IMR-90 (cell line): ENCODE measurements around the gene UGT1A7. TPM values are rescaled to one million over a fixed set of nuclear protein-coding genes. Genes with fewer than 3 reads are reported as not detected.

Source experiments
- ATAC-seq: fragments of 200-7000 bp; cut with Tn5 transposase; 2 replicates; pipeline ENCODE4 v1.9.1; 2020; ENCODE audit warnings: low read depth, mild to moderate bottlenecking, moderate library complexity
- BruUV-seq: library from RNA; stranded (reverse); fragments of 400-500 nt; replicated peaks from 2 replicates; lab custom pipeline; 2021; lab: Mats Ljungman, UMichigan
- CTCF ChIA-PET: fragments of 300-600 bp; formaldehyde crosslinking; extraction: SDS; loops from one replicate; lab custom pipeline; 2021; ENCODE audit warnings: antibody characterized with exemption; lab: Yijun Ruan, JAX
- POLR2A ChIA-PET: fragments of 300-600 bp; sonication (Branson Sonifier 250); formaldehyde crosslinking; loops from one replicate; lab custom pipeline; 2022; ENCODE audit warnings: antibody characterized with exemption; ENCODE audit not compliant: unreplicated experiment; lab: Charles Lee
- DNase-seq: peaks from one replicate; pipeline ENCODE4 v3.0.0; 2013
- H2AFZ ChIP-seq: replicated peaks from 2 replicates; pipeline ENCODE3; 2013; ENCODE audit warnings: low read length, mild to moderate bottlenecking; ENCODE audit not compliant: poor library complexity
- H2AK5ac ChIP-seq: 2 replicates; pipeline ENCODE4 v1.6.1; 2013; ENCODE audit warnings: low read depth, low read length, inconsistent platforms
- H2AK9ac ChIP-seq: replicated peaks from 2 replicates; pipeline ENCODE3; 2013; ENCODE audit warnings: mild to moderate bottlenecking, low read depth, low read length, moderate library complexity; ENCODE audit not compliant: poor library complexity
- H2BK120ac ChIP-seq: 2 replicates; pipeline ENCODE4 v1.6.1; 2013; ENCODE audit warnings: low read depth, low read length, inconsistent platforms
- H2BK15ac ChIP-seq: 3 replicates; pipeline ENCODE4 v1.6.1; 2013; ENCODE audit warnings: low read depth, low read length, inconsistent platforms
- H2BK20ac ChIP-seq: 2 replicates; pipeline ENCODE4 v1.6.1; 2013; ENCODE audit warnings: low read depth, mild to moderate bottlenecking, inconsistent platforms, low read length, moderate library complexity
- H2BK5ac ChIP-seq: 2 replicates; pipeline ENCODE4 v1.6.1; 2013; ENCODE audit warnings: mild to moderate bottlenecking, low read depth, low read length, inconsistent platforms; ENCODE audit not compliant: poor library complexity, severe bottlenecking
- H3K14ac ChIP-seq: replicated peaks from 2 replicates; pipeline ENCODE4 v1.6.1; 2013; ENCODE audit warnings: low read depth, low read length, inconsistent platforms
- H3K18ac ChIP-seq: 2 replicates; pipeline ENCODE4 v1.6.1; 2013; ENCODE audit warnings: low read depth, low read length, control low read depth
- H3K23ac ChIP-seq: 2 replicates; pipeline ENCODE4 v1.6.1; 2013; ENCODE audit warnings: low read depth, low read length, inconsistent platforms
- H3K27ac ChIP-seq: 2 replicates; pipeline ENCODE4 v1.5.1; 2013; ENCODE audit warnings: mild to moderate bottlenecking, control low read depth, low read length; ENCODE audit not compliant: insufficient read depth
- H3K27me3 ChIP-seq: 2 replicates; pipeline ENCODE4 v1.6.1; 2013; ENCODE audit warnings: low read length; ENCODE audit not compliant: control insufficient read depth, insufficient read depth
- H3K36me3 ChIP-seq: 2 replicates; pipeline ENCODE4 v1.6.1; 2013; ENCODE audit warnings: low read length, mixed read lengths; ENCODE audit not compliant: control insufficient read depth, insufficient read depth
- H3K4ac ChIP-seq: 2 replicates; pipeline ENCODE4 v1.6.1; 2013; ENCODE audit warnings: low read depth, low read length, inconsistent platforms
- H3K4me1 ChIP-seq: 2 replicates; pipeline ENCODE4 v1.6.1; 2013; ENCODE audit warnings: low read length, mixed read lengths; ENCODE audit not compliant: control insufficient read depth, insufficient read depth
- H3K4me2 ChIP-seq: 2 replicates; pipeline ENCODE4 v1.6.1; 2013; ENCODE audit warnings: low read depth, mild to moderate bottlenecking, control low read depth, low read length, moderate library complexity
- H3K4me3 ChIP-seq: 2 replicates; pipeline ENCODE4 v1.5.1; 2013; ENCODE audit warnings: low read depth, mild to moderate bottlenecking, control low read depth, low read length, moderate library complexity; ENCODE audit not compliant: insufficient read depth
- H3K56ac ChIP-seq: 2 replicates; pipeline ENCODE4 v1.6.1; 2013; ENCODE audit warnings: low read length, inconsistent platforms; ENCODE audit not compliant: insufficient read depth; ENCODE audit errors: extremely low read depth
- H3K79me1 ChIP-seq, 2 experiments: 2 replicates each; pipeline ENCODE4 v1.6.1; 2013; ENCODE audit warnings: low read length in 2 of 2, inconsistent platforms in 1 of 2, low read depth in 1 of 2
- H3K9ac ChIP-seq: 2 replicates; pipeline ENCODE4 v1.6.1; 2013; ENCODE audit warnings: low read depth, low read length, control low read depth
- H3K9me1 ChIP-seq: 2 replicates; pipeline ENCODE4 v1.6.1; 2013; ENCODE audit warnings: low read length, inconsistent platforms; ENCODE audit not compliant: insufficient read depth
- H3K9me3 ChIP-seq: 2 replicates; pipeline ENCODE4 v1.6.1; 2013; ENCODE audit warnings: low read length; ENCODE audit not compliant: control insufficient read depth, insufficient read depth
- H4K20me1 ChIP-seq: 2 replicates; pipeline ENCODE4 v1.6.1; 2013; ENCODE audit warnings: low read length, inconsistent platforms; ENCODE audit not compliant: insufficient read depth
- H4K5ac ChIP-seq: 2 replicates; pipeline ENCODE4 v1.6.1; 2013; ENCODE audit warnings: mild to moderate bottlenecking, low read depth, low read length, control low read depth
- H4K8ac ChIP-seq, 2 experiments: 2 replicates each; pipeline ENCODE4 v1.6.1; 2013; ENCODE audit warnings: low read depth in 2 of 2, low read length in 2 of 2, control low read depth in 1 of 2, inconsistent platforms in 1 of 2
- H4K91ac ChIP-seq: 2 replicates; pipeline ENCODE4 v1.6.1; 2013; ENCODE audit warnings: low read depth, low read length, inconsistent platforms; ENCODE audit not compliant: insufficient read depth
- RAD21 ChIP-seq: IDR thresholded peaks from 2 replicates; pipeline ENCODE4 v1.6.1; 2012; ENCODE audit warnings: low read length, improper control_type of control experiment
- WGBS, 2 experiments: methylation state at CpG; one replicate each; pipeline versions ENCODE4 v1.1.5 to v1.1.7; 2013; ENCODE audit warnings: missing lambda C conversion rate in 2 of 2; ENCODE audit not compliant: insufficient read length in 1 of 2; ENCODE audit errors: extremely low coverage in 2 of 2; 5-methylcytosine and 5-hydroxymethylcytosine counted together
- dilution Hi-C: fragments of 300-500 bp; cut with HindIII; formaldehyde crosslinking; loops from one replicate; pipeline ENCODE4 v1.14.3; 2018; ENCODE audit warnings: low sequenced_read_pairs; ENCODE audit not compliant: unreplicated experiment
- in situ Hi-C: fragments of 300-500 bp; cut with MboI; formaldehyde crosslinking; loops from 3 replicates; pipeline ENCODE4 v1.14.3; 2019; ENCODE audit warnings: low sequenced_read_pairs, inconsistent platforms, mixed read lengths
- intact Hi-C: fragments of 100-400 bp; cut with micrococcal nuclease; formaldehyde crosslinking; loops from 2 replicates; pipeline ENCODE4 v1.10.0; 2022
- polyA plus RNA-seq, 3 experiments: library from polyadenylated mRNA; depleted of rRNA; stranded (reverse); fragments of >200 nt; gene quantifications; 2 replicates each; pipeline ENCODE4 v1.2.3, GENCODE V29; 2012; ENCODE audit warnings: low replicate concordance in 1 of 3
- total RNA-seq: library from RNA; depleted of rRNA; stranded (reverse); fragments of >200 nt; gene quantifications from 2 replicates; pipeline ENCODE4 v1.2.3, GENCODE V29; 2012

The UGT1A7 gene
- total and polyA plus RNA-seq, 2 of the 4 experiments (the other 2 are of a cell fraction) = not detected

DNA sequence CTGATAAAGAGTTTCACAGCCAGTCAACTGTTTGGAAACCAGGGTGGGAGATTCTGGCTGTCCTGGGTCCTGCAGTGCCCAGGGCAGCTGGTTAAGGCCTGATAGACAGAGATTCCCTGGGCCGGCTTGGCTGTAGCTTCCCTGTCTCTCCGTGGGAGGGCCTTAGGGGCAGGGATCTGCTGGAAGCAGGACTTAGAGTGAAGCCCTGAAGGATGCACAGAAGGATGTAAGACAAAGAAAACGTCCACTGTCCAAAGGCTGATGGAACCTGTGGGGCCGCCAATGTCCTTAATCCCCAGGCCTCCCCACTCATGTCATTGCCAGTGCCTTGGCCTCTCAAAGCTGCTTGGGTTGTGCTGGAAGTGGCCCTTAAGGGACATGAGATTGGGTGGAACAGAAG lies 129.4 kb downstream of the UGT1A7 start:
- Histone ChIP-seq H3K4me1 (no peaks in the 10 kb centered on the region), H3K79me1 (no peaks in the 10 kb centered on the region), H3K36me3 (no peaks in the 10 kb centered on the region), H3K56ac (no peak overlapping the region), H3K4ac (no peak overlapping the region), H2AK9ac (no peak overlapping the region), H2AFZ (no peak overlapping the region), H4K5ac (no peak overlapping the region), H3K4me2 (no peak overlapping the region), H2BK20ac (no peak overlapping the region), H4K91ac (no peak overlapping the region), H3K4me3 (no peak overlapping the region), H3K18ac (no peak overlapping the region), H3K27ac (no peak overlapping the region), H3K9me3 (no peaks in the 10 kb centered on the region), H2AK5ac (no peak overlapping the region), H3K27me3 (peaks cover 27% of the 10 kb centered on the region), H3K23ac (no peak overlapping the region), H2BK15ac (no peak overlapping the region), H4K8ac (no peak overlapping the region), H3K14ac (no peak overlapping the region), H3K9me1 (no peaks in the 10 kb centered on the region), H2BK120ac (no peak overlapping the region), H3K9ac (no peak overlapping the region), H4K20me1 (no peaks in the 10 kb centered on the region), H2BK5ac (no peak overlapping the region)
- no peak for TF ChIP-seq RAD21
- dilution Hi-C loops (no loop called here), intact Hi-C loops (no loop called here), in situ Hi-C loops (no loop called here)
- BruUV-seq = no TSS peak
- DNase-seq = no peak
- ChIA-PET CTCF (no interaction called here), POLR2A (no interaction called here)
- WGBS, 2 experiments = no CpG with 5 or more reads among the region's 4 CpGs
- no peak for ATAC-seq
